NCI-H1105 treated with DMSO at 0.1 percent for 48 hours (cell line): ENCODE data around the gene CALM3.

ENCODE experiments used
- DNase-seq: peaks from one replicate; lab custom pipeline; 2025; lab: John Stamatoyannopoulos, UW

The CALM3 gene

GRCh38 chr19:46637224-46637623 lies 36.1 kb downstream of the CALM3 start:
- no peak for DNase-seq

- DNase-seq, result peak; percentile 66
These were observed 38.4 kb downstream of the CALM3 start for GRCh38 chr19:46639358-46640182.

- DNase-seq, result no peak
These were observed 39.5 kb downstream of the CALM3 start for GRCh38 chr19:46640656-46641055.

GRCh38 chr19:46644720-46645119 lies 43.6 kb downstream of the CALM3 start:
- no peak for DNase-seq

- DNase-seq, result no peak
These were observed 45.3 kb downstream of the CALM3 start for GRCh38 chr19:46646402-46646801.

GRCh38 chr19:46648060-46648960 lies 47.2 kb downstream of the CALM3 start:
- DNase-seq, result no peak

- no peak for DNase-seq
These were observed 48.1 kb downstream of the CALM3 start for GRCh38 chr19:46648961-46649960.

GRCh38 chr19:46650445-46650844 lies 49.3 kb downstream of the CALM3 start:
- DNase-seq, result no peak

- DNase-seq, result no peak
These were observed 53.6 kb downstream of the CALM3 start for GRCh38 chr19:46654621-46655152.

- no peak for DNase-seq
These were observed 55.4 kb downstream of the CALM3 start for GRCh38 chr19:46656541-46656940.

GRCh38 chr19:46659151-46660007 lies 58.2 kb downstream of the CALM3 start:
- DNase-seq, result no peak

- DNase-seq, result no peak
These were observed 58.9 kb downstream of the CALM3 start for GRCh38 chr19:46660008-46660517.
